Measurements from ENCODE around the gene PRKAR1B.

PRKAR1B gene

GRCh38 chr7:503575-504111, 223.4 kb downstream of the PRKAR1B start:
- no peak for DNase-seq

- no peak for DNase-seq
Measured at GRCh38 chr7:502296-502695, 224.8 kb downstream of the PRKAR1B start.

GRCh38 chr7:501526-501925, 225.6 kb downstream of the PRKAR1B start:
- no peak for DNase-seq

GRCh38 chr7:500521-501420, 226.3 kb downstream of the PRKAR1B start:
- no peak for DNase-seq

GRCh38 chr7:499853-500485, 227.1 kb downstream of the PRKAR1B start:
- no peak for DNase-seq

Measured in amniotic stem cell (primary cell).